Superior temporal gyrus (tissue), 1 donor: ENCODE measurements around the gene SLC23A2.
"Not testable (repeated sequence)": the region's sequence is repeated elsewhere in the genome, so short reads cannot be mapped to it uniquely, and the experiment has no call there.

Experiments used
- DNase-seq: peaks from one replicate; pipeline ENCODE4 v3.0.0-alpha.2; 2016; ENCODE audit errors: extremely low spot score

The SLC23A2 gene

GRCh38 chr20:4902788-4903187 is 98.5 kb downstream of the SLC23A2 start:
- no peak for DNase-seq

GRCh38 chr20:4901031-4901818 is 100.1 kb downstream of the SLC23A2 start:
- no peak for DNase-seq

DNA sequence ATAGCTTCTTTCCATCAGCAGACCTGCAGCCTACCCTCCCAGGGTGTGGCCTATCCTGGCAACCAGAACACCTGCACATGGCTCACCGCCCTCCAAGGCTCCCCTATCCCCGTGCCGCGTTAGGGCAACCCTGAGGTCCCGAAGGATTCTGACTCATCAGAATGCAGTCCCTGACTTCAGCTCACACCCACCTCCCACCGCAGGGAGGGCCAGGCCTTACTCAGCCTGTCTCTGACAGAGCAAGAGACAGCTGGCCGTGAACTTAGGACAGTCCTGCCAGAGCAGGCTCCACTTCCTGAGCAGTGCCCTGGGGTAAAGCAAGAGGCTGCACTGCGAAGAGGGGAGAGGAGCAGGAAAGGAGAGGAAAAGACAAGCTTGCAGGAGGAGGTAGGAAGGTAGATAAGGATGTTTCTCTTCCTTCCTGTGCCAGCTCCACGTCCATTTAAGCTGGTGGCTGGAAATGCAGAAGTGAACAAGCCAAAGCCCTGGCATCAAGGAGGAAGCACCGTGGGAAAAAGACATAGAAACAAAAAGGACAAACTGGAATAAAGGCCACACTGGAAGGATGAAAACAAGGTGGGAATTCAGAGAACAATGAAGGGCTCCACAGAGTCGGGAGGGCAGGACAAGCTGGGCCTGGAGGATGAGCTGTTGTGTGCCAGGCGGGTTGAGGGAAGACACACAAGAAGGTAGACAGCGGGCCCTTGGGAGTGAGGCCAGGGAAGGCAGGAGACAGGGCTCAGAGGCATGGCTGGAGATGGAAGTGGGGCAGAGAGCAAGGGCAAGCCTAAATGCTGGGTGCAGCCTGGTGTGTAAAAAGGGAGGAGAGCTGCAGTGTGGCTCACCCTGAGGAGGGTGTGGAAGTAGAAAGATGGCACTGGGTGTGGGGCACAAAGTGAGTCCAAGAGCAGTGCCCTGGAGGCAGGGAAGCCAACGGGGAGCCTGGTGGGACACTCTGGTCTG is 102.7 kb downstream of the SLC23A2 start:
- DNase-seq: no peak

- no peak for DNase-seq
These were observed 103.7 kb downstream of the SLC23A2 start for GRCh38 chr20:4897600-4897999.

- DNase-seq: no peak
These were observed 104.3 kb downstream of the SLC23A2 start for GRCh38 chr20:4896971-4897497.

DNA sequence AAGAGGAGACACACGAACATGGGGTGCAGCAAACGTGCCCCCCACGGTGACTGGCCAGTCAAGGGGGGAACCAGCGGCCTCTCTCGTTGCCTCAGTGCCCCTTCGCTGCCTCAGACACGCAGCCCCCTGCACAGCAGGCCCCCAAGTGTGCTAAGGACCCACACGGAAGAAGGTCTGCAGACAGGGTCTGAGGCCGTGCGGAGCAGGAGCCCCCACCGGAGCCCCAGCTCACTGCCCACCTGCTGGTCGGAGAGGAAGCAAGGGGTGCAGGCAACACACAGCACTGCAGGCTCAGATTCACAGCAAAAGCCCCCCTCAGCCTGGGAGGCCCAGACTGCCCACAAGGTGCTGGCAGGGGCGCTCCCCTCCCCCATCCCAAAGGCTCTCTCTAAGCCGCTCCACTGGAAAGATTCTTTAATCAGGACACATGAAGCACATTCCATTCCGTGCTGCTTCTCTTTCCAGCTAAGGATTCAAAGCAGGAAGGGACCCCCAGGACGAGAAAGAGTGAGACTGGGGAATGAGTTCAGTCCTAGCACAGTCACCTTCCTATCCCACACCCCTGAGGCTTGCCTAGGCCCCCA is 105.1 kb downstream of the SLC23A2 start:
- DNase-seq: no peak

DNA sequence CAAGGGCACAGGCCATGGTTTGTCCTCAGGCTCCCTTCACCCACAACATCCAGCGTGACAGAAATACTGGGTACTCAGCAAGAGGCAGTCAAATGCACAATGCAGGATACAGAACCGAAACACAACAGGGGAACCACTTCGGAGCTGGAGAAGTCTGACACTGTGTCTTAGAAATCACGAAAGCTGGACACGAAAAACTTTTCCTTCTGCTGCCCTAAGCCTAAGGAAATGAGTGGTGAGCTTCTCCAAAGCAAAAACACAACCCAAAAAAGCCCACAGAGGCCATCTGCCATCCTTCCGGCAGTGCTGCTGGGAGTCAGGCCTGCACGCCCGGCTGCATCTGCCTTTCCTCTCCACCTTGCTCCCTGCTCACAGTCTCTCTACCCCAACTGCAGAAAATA is 106.3 kb downstream of the SLC23A2 start:
- peak; percentile 51 for DNase-seq

- DNase-seq: no peak
These were observed 106.9 kb downstream of the SLC23A2 start for GRCh38 chr20:4894409-4894808.

GRCh38 chr20:4893709-4894108 is 107.6 kb downstream of the SLC23A2 start:
- DNase-seq: no peak

GRCh38 chr20:4891997-4892396 is 109.3 kb downstream of the SLC23A2 start:
- DNase-seq: no peak

DNA sequence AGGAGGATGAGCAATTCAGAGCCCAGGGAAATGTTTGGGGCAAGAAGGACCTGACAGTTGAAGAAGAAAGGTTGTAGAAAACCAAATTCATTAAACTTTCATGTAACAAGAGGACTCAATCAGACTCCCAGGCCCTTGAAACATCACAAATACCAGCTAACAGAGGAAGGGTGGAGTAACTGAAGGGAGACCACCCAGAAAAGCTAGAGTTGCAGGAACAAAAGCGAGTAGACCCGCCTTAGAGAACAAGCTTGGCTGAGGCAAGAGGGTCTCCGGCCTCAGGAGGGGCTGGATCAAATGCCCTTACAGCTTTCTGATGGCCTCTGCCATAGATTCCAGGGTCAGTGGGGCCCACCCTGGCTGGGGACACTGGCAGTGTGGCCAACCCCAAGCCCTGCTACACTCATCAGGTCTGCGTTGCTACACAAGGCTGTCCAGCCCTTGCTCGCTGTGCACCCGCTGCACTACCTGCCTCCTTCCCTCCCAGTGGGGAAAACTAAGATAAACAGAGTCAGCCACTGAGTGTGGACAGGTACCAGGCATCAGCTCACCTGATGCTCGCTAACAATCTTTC is 110.0 kb downstream of the SLC23A2 start:
- DNase-seq: no peak

GRCh38 chr20:4889446-4889845 is 111.9 kb downstream of the SLC23A2 start:
- no peak for DNase-seq

GRCh38 chr20:4887586-4887985 is 113.7 kb downstream of the SLC23A2 start:
- DNase-seq: no peak

- no peak for DNase-seq
These were observed 114.4 kb downstream of the SLC23A2 start for GRCh38 chr20:4886771-4887527.

DNA sequence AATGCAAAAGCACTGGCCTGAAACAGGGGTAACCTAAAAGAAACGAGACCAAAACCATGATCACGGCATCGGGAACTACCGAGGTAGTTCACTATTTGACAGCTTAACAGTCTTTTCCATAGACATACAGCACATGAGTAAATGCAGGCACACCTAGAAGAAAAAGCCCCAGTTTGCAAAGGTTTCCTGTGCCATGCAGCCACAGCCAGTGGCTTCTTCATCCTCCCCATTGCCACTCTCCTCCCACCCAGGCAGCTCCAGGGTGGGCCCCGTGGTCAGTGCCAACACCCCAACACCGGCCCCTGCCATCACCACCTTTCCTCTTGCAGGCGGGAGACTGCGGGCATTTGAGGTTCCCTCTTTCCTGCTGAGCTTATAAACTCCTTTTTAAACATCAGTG is 115.4 kb downstream of the SLC23A2 start:
- no peak for DNase-seq

DNA sequence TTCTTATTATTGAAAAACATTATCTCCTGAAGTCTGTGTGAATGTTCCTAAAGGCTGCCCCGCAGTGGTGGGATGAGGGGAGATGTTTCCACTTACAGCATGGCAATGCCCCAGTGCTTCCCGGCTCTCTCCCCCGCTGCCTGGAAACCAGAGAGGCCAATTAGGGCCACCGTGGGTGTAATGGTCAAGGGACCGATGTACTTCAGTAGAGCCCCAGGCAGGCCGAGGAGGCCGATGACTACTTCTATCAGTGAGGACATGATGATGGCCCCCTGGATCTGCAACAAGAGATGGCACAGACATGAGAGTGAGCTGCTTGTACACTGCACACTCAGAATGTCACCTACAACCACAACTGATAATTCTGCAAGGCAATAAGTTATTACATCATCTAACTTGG is 117.8 kb downstream of the SLC23A2 start:
- no peak for DNase-seq

- DNase-seq: no peak
These were observed 118.3 kb downstream of the SLC23A2 start for GRCh38 chr20:4883051-4883450.

DNA sequence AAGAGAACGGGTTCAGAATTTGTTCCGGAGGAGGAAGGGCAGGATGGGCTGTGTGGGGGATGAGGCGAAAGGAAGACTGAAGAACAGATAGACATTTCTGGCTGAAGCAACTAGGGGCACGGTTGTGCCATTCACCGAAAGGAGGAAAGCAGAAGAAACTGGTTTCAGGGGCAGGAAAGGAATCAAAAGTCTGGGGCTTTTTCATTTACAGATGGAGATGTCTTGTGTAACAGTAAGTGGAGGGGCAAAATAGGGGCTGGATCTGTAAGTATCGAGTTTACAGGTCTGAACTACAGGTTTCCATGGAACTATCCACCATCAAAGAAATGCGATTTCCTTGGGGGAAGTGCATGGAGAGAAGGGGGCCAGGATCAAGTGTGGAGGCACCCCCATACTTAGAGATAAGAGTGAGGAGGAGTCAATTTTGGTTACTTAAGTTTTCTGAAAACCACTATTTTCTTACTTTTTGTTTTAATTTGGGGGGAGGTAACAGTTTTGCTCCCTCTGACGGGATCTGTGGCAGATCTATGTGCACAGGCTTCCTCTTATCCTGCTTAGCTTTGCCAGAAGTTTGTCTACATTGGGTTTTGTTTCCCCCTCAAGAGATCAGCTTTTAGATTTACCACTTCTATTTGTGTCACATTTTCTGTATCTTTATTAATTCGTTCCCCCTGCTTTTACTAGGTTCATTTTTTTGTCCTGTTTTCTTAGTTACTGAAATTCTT is 120.1 kb downstream of the SLC23A2 start:
- no peak for DNase-seq

GRCh38 chr20:4880051-4880450 is 121.3 kb downstream of the SLC23A2 start:
- DNase-seq: no peak

DNA sequence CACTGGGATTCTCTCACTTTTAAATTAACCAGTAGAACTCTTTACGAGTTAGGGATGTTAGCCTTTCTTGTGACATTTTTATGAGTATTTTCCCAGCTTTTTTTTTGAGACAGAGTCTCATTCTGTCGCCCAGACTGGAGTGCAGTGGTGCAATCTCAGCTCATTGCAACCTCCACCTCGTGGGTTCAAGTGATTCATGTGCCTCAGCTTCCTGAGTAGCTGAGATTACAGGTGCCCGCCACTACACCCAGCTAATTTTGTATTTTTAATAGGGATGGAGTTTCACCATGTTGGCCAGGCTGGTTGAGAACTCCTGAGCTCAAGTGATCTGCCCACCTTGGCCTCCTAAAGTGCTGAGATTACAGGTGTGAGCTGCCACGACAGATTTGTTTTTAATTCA is 123.2 kb downstream of the SLC23A2 start:
- not testable (repeated sequence) for DNase-seq
